Prostate gland (tissue), 2 donors: ENCODE measurements around the gene HLA-DOB. TPM values are rescaled to one million over a fixed set of nuclear protein-coding genes. Genes with fewer than 3 reads are reported as not detected.

Experiments
- DNase-seq: peaks from one replicate; pipeline ENCODE4 v3.0.0-alpha.2; 2019; ENCODE audit warnings: low spot score
- H3K27ac ChIP-seq, 2 donors: fragments of 200-600 bp; sonication (generic); 2 replicates each; pipeline ENCODE4 v1.5.1; 2017 to 2019
- H3K27me3 ChIP-seq: fragments of 200-600 bp; sonication (generic); replicated peaks from 2 replicates; pipeline ENCODE4 v1.5.1; 2019; ENCODE audit not compliant: insufficient read depth
- H3K36me3 ChIP-seq, 2 donors: fragments of 200-600 bp; sonication (generic); 1 replicate in 1 of 2; 2 replicates in 1 of 2; pipeline versions ENCODE4 v1.5.1 to v1.8.1; 2017 to 2019
- H3K4me1 ChIP-seq: fragments of 200-600 bp; sonication (generic); replicated peaks from 2 replicates; pipeline ENCODE4 v1.5.1; 2019
- H3K4me3 ChIP-seq, 2 donors: fragments of 200-600 bp; sonication (generic); 2 replicates each; pipeline ENCODE4 v1.5.1; 2017 to 2019
- H3K9me3 ChIP-seq: fragments of 200-600 bp; sonication (generic); 2 replicates; pipeline ENCODE4 v1.5.1; 2017
- POLR2A ChIP-seq: fragments of 450-650 bp; IDR thresholded peaks from one replicate; pipeline ENCODE4 v1.6.1; 2016; ENCODE audit warnings: antibody characterized with exemption, mild to moderate bottlenecking
- POLR2AphosphoS5 ChIP-seq: sonication (generic); formaldehyde crosslinking; IDR thresholded peaks from one replicate; pipeline ENCODE4 v1.6.1; 2017; ENCODE audit warnings: antibody characterized with exemption
- WGBS: methylation state at CpG from one replicate; pipeline ENCODE4 v1.1.5; 2018; 5-methylcytosine and 5-hydroxymethylcytosine counted together
- intact Hi-C: fragments of 100-400 bp; cut with DNase I; formaldehyde crosslinking; loops from one replicate; pipeline ENCODE4 v1.14.2; 2022
- total RNA-seq, 2 donors: library from RNA; depleted of rRNA; stranded (reverse); fragments of >200 nt; gene quantifications; one replicate each; pipeline ENCODE4 v1.1.0, GENCODE V29; 2016
- TF ChIP-seq, protein P1 (sequence below), 4 experiments: fragments of 200-600 bp in 2 of 4; fragments of 450-650 bp in 2 of 4; sonication (generic) in 2 of 4; IDR thresholded peaks; 1 replicate in 3 of 4; 2 replicates in 1 of 4; pipeline ENCODE4 v1.5.1; 2016 to 2019; ENCODE audit warnings: antibody characterized with exemption in 4 of 4, mild to moderate bottlenecking in 2 of 4, moderate library complexity in 2 of 4

Gene HLA-DOB
- total RNA-seq, 2 donors from 2014 or later: 0.41 TPM; not detected in 1

DNA sequence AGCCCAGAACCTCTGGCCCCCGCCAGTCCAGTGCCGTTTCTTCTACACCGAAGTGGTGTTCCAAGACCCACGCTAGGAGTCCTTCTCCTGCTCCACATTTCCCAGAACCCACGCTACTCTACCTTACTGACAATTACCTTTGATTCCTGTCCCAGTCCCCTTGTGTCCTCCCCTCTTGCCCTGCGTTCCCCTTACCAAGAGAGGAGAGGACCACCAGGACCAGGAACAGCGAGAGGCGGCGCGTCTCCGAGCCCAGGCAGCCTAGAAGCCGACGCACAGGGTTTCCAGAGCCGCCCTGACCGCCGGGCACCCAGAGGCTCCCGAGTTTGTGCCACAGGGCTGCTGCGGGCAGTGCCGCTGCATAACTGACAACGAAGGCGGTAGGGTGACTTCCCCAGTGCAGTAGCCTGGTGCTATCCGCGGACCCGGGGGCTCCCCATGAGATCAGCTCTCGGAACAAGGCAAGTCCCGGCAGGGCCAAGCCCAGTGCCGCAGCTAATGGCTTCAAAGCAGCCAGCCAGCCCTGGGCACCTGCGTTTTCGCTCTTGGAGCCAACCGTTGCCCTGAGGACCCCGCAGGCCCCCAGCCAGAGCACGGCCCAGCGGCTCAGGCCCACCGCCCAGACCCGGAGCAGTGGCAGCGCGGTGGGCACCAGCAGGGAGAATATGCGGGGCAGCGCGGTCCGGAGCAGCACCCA lies 36.2 kb upstream of the HLA-DOB start:
- under 1% methylated on average over 39 of the region's 41 CpGs for WGBS
- intact Hi-C loops: loop anchor here (1.0 kb wide), 1 partner anchor 15 kb away; the partner anchor contains the start of gene TAP2
- Histone ChIP-seq H3K36me3 (peaks cover 0 to 7% of the 10 kb centered on the region in 2 donors), H3K4me1 (peaks cover 10% of the 10 kb centered on the region), H3K27me3 (no peaks in the 10 kb centered on the region), H3K27ac (peak overlapping the region; percentile 99), H3K9me3 (no peaks in the 10 kb centered on the region), H3K4me3 (peak overlapping the region; percentile 89 to 97)
- DNase-seq: peak; percentile 53
- TF ChIP-seq POLR2A (no peak), POLR2AphosphoS5 (no peak)
- TF ChIP-seq, protein P1, sequence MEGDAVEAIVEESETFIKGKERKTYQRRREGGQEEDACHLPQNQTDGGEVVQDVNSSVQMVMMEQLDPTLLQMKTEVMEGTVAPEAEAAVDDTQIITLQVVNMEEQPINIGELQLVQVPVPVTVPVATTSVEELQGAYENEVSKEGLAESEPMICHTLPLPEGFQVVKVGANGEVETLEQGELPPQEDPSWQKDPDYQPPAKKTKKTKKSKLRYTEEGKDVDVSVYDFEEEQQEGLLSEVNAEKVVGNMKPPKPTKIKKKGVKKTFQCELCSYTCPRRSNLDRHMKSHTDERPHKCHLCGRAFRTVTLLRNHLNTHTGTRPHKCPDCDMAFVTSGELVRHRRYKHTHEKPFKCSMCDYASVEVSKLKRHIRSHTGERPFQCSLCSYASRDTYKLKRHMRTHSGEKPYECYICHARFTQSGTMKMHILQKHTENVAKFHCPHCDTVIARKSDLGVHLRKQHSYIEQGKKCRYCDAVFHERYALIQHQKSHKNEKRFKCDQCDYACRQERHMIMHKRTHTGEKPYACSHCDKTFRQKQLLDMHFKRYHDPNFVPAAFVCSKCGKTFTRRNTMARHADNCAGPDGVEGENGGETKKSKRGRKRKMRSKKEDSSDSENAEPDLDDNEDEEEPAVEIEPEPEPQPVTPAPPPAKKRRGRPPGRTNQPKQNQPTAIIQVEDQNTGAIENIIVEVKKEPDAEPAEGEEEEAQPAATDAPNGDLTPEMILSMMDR (IDR thresholded peaks at IDR 0.05): no peak

DNA sequence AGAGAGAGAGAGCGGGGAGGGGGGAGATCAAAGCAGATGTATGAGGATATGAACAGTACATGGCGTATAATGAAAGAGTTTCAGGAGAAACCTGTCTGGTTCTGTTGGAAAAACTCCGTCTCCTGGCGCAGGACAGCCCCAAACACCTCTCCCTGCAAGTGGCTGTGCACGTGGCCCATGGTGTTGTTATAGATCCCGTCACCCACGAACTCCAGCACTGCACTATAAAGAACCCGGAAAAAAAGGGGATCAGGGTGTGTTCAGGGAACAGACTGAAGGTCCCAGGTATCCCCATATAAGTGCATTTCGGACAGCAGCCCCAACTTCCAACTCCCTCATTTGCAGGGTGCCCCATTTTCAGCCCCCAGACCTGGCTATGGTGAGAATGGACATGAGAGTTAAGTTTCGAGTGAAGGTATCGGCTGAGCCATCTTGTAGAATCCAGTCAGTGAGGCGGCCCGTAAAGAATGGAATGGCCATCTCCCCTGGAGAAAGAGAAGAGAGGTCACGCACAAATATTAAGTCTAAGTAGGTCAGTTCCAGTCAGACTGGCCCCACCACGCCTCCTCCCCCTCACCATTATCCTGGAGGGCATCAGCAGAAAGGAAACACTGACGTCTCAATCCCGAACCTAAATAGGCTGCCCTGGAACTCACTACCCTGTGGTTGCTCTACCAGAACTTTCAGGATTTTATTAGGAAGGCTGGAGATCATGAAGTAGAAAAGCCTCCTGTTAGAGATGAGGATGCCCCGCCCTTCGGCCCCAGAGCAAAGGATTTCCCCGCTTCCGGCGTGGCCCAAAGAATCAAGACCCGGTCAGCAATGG lies 35.4 kb upstream of the HLA-DOB start:
- WGBS: 39% methylated on average over 23 of the region's 23 CpGs
- TF ChIP-seq POLR2A (no peak), POLR2AphosphoS5 (peak; percentile 6)
- TF ChIP-seq, protein P1 (IDR thresholded peaks at IDR 0.05): no peak
- DNase-seq: peak; percentile 50
- intact Hi-C loops: no loop called here
- H3K4me3 ChIP-seq: peak overlapping the region; percentile 89 to 97
- no peaks in the 10 kb centered on the region for H3K9me3 ChIP-seq
- H3K27me3 ChIP-seq: no peaks in the 10 kb centered on the region
- H3K27ac ChIP-seq: peak overlapping the region; percentile 99
- peaks cover 10% of the 10 kb centered on the region for H3K4me1 ChIP-seq
- peaks cover 0 to 10% of the 10 kb centered on the region in 2 donors for H3K36me3 ChIP-seq

DNA sequence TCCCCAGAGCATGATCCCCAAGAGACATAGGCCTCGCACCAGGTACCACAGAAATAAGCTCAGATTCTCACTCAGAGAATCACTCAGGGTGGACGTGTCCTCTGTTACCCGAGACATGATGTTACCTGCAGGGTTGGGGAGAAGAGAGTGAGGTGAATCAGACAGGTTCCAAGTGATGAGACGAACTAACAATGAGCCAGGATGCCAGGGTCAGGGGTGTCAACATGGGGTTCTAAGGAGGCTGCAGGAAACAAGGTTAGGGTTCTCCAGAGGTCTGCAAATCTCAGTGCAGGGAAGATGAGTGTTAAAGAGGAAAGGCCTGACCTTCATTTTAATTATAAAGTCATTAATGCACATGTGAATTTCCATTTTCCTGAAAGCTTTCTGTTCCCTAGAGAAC lies 34.2 kb upstream of the HLA-DOB start:
- no peak for DNase-seq
- TF ChIP-seq POLR2AphosphoS5 (no peak), POLR2A (no peak)
- TF ChIP-seq, protein P1 (IDR thresholded peaks at IDR 0.05): no peak
- Histone ChIP-seq H3K36me3 (peaks cover 0 to 13% of the 10 kb centered on the region in 2 donors), H3K4me3 (no peak overlapping the region), H3K27me3 (no peaks in the 10 kb centered on the region), H3K4me1 (peaks cover 10% of the 10 kb centered on the region), H3K27ac (no peak overlapping the region), H3K9me3 (no peaks in the 10 kb centered on the region)
- intact Hi-C loops: no loop called here
- 84% methylated on average over 4 of the region's 4 CpGs for WGBS

DNA sequence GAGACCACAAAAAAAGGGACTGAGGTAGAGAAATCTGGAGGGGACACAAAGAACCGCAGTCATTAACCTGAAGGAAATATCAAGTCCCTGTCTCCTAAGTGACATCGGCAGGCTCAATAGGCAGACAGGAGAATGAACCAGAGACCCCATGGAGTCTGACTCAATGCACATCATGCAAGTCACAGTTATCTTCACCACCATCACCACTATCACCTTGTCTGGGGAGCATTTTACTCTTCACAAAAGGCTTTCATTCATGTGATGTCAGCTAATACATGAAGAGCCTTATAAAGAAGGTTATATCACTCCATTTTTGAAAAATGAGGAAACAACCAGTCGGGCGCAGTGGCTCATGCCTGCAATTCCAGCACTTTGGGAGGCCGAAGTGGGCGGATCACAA lies 32.3 kb upstream of the HLA-DOB start:
- no peak overlapping the region for H3K27ac ChIP-seq
- H3K4me3 ChIP-seq: no peak overlapping the region
- H3K4me1 ChIP-seq: peaks cover 7% of the 10 kb centered on the region
- TF ChIP-seq POLR2A: no peak
- TF ChIP-seq, protein P1 (IDR thresholded peaks at IDR 0.05): no peak
- no peak for TF ChIP-seq POLR2AphosphoS5
- peaks cover 0 to 13% of the 10 kb centered on the region in 2 donors for H3K36me3 ChIP-seq
- WGBS: 85% methylated on average over 6 of the region's 6 CpGs
- no peak for DNase-seq
- intact Hi-C loops: no loop called here
- no peaks in the 10 kb centered on the region for H3K9me3 ChIP-seq
- no peaks in the 10 kb centered on the region for H3K27me3 ChIP-seq
